ENCODE measurements around the gene STMN3.

STMN3 gene

GRCh38 chr20:63653041-63653973, at the start of gene STMN3:
STMN3 (minus strand) TSS chr20:63653424; CDS start chr20:63653345, 79 bp downstream.
- peak; percentile 91 for DNase-seq (ENCODE audit: low spot score)

DNA sequence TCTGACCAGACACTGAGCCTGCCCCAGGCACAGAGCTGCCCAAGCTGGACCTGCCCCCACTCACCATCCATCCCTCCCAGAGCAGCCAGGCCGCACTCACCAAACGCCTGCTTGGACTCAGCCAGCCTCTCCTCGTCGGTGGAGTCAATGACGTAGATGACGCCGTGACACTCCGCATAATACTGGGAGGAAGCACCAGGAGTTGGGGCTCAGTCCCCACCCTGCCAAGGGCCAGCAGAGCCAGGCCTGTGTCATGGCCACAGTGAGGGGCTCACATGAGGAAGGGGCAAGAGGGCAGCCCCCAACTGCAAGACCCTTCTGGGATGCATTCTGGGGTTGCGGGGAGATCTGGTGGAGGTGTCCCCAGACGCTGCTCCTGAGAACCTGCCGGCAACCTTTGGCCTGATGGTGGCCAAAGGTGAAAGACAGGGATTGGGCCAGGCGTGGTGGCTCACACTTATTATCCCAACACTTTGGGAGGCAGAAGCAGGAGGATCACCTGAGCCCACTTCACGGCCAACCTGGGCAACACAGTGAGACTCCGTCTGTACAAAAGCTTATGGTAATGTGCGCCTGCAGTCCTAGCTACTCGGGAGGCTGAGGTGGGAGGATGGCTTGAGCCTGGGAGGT, 48.9 kb upstream of the STMN3 start:
- no peak for DNase-seq (ENCODE audit: low spot score)

- DNase-seq (ENCODE audit: low spot score): no peak
Observed at GRCh38 chr20:63701329-63702035, 48.3 kb upstream of the STMN3 start.

DNA sequence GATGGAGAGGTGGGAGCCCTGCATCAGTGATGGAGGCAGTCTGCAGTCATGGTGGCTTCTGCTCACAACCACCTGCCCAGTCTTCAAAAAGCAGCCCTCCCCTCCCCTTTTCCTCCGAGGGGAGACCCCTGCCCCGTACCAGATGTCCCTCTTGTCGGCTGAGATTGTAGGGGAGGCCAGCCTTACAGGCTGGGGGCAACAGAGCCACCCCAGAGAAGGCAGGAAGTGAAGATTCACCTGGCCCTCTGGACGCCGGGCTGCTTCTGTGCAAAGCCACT, 47.8 kb upstream of the STMN3 start:
- no peak for DNase-seq (ENCODE audit: low spot score)

GRCh38 chr20:63700199-63701050, 47.2 kb upstream of the STMN3 start:
- no peak for DNase-seq (ENCODE audit: low spot score)

DNA sequence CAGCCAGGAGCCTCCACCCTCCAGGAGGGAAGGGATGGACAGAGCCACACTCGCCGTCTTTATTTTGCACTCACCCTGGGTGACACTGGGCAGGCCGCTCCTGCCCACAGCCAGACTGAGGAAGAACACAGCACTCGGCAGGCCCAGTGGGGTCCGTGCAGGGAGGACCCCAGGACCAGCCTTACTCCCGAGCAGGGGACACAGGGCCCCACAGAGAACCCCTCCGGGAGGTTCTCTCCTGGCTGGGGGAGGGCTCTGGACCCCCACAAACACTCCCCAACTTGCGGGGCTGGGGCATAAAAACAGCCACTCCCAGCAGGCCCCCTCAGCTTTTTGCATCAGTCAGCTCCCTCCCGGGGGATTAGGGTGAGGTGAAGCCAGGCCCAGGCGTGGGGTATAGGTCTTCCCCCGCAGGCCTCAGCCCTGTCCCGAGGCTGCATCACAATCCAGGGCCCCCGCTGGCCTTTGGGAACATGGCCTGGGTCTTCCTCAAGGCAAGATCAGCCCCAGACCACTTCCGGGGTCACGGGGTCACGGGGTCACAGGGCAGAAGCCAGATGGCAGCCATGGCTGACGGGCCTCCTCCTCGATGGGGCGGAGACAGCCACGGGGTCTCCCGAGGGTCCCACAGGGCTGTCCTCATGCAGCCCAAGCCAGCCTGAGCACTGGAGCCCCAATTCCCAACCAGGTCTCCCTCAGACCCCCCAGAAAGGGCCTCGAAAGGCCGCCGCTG, 46.4 kb upstream of the STMN3 start:
- DNase-seq (ENCODE audit: low spot score): no peak

- peak; percentile 98 for DNase-seq (ENCODE audit: low spot score)
Observed at GRCh38 chr20:63698739-63699465, 45.7 kb upstream of the STMN3 start.

DNA sequence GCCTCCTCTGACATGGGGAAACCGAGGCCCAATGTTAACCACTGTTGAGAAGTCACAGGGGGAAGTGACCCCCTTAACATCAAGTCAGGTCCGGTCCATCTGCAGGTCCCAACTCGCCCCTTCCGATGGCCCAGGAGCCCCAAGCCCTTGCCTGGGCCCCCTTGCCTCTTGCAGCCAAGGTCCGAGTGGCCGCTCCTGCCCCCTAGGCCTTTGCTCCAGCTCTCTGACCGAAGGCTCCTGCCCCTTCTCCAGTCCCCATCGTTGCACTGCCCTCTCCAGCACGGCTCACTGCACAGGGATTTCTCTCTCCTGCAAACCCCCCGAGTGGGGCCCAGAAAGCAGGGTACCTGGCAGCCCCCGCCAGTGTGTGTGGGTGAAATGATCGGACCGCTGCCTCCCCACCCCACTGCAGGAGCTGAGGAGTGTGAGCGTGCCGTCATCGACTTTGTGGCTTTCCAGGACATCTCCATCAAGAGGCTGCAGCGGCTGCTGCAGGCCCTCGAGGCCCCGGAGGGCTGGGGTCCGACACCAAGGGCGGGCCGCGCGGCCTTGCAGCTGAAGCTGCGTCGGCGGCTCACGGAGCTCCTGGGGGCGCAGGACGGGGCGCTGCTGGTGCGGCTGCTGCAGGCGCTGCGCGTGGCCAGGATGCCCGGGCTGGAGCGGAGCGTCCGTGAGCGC, 44.8 kb upstream of the STMN3 start:
- DNase-seq (ENCODE audit: low spot score): no peak

DNA sequence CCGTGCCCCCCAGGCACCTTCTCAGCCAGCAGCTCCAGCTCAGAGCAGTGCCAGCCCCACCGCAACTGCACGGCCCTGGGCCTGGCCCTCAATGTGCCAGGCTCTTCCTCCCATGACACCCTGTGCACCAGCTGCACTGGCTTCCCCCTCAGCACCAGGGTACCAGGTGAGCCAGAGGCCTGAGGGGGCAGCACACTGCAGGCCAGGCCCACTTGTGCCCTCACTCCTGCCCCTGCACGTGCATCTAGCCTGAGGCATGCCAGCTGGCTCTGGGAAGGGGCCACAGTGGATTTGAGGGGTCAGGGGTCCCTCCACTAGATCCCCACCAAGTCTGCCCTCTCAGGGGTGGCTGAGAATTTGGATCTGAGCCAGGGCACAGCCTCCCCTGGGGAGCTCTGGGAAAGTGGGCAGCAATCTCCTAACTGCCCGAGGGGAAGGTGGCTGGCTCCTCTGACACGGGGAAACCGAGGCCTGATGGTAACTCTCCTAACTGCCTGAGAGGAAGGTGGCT, 44.2 kb upstream of the STMN3 start:
- no peak for DNase-seq (ENCODE audit: low spot score)

- peak; percentile 3 for DNase-seq (ENCODE audit: low spot score)
Observed at GRCh38 chr20:63696628-63697356, 43.6 kb upstream of the STMN3 start, which contains the start of gene TNFRSF6B. TNFRSF6B (plus strand) TSS chr20:63696652; CDS start chr20:63696768, 116 bp downstream.

DNA sequence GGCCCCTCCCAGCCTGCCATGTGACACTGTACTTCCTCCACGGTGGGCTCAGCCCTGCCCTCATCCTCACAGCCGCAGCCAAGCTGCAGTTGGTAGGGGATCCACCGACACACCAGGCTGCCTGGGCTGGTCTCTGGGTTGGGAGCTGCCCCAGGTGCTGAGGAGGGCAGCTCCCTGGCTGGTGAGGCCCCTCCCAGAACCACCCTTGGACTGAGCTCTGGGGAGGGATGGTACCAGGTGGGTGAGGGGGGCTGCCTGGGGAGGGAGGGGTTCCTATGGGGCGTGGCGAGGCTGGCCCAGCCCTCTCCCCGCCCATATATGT, 43.0 kb upstream of the STMN3 start:
- no peak for DNase-seq (ENCODE audit: low spot score)

DNA sequence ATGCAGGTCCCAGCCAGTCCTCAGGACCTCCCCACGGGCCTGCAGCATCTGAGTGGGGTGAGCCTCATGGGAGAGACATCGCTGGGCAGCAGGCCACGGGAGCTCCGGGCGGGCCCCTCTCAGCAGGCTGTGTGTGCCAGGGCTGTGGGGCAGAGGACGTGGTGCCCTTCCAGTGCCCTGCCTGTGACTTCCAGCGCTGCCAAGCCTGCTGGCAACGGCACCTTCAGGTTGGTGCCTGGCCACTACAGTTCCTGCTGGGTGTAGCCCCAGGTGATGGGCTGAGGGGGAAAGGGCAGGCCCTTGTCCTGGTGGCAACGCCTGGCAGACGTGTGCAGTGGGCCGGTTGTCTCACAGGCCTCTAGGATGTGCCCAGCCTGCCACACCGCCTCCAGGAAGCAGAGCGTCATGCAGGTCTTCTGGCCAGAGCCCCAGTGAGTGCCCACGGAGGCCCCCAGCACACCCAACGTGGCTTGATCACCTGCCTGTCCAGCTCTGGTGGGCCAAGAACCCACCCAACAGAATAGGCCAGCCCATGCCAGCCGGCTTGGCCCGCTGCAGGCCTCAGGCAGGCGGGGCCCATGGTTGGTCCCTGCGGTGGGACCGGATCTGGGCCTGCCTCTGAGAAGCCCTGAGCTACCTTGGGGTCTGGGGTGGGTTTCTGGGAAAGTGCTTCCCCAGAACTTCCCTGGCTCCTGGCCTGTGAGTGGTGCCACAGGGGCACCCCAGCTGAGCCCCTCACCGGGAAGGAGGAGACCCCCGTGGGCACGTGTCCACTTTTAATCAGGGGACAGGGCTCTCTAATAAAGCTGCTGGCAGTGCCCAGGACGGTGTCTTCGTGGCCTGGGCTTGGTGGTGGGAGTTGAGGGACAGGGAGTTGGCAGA, 42.4 kb upstream of the STMN3 start:
- DNase-seq (ENCODE audit: low spot score): no peak

- no peak for DNase-seq (ENCODE audit: low spot score)
Observed at GRCh38 chr20:63694584-63695423, 41.6 kb upstream of the STMN3 start.

DNA sequence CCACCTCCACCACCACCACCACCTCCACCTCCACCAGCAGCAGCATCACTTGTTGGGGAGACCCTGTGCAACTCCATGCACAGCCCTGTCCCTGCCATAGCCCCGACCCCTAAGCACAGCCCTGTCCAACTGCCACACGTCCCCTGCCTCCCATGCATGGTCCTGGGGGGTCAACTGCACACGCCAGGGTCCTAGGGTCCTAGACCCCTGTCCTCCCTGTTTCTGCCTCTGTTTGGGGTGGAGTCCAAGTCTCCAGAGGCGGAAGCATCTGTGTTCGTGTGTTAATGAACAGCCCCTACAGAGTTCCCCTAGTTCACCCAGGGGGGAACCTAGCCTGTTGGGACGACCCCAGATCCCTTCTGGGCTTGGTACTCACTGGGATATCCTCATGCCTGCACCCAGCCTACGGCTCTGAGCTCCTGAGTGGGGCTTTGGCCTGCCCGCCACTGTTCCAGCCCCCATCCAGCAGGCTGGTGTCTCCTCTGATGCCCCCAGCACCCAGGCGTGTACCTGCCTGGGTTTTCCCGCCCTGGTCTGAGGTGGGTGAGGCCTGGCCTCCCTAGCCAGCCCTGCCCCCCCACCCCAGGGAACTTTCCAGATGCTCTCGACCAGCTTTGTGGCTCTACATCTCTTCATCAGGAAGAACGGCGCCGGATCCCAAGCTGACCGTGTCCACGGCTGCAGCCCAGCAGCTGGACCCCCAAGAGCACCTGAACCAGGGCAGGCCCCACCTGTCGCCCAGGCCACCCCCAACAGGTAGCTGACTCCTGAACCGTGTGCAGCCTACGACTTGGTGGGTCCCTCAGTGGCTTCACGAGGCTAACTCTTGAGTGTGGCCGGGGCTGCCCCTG, 40.7 kb upstream of the STMN3 start:
- DNase-seq (ENCODE audit: low spot score): no peak

DNA sequence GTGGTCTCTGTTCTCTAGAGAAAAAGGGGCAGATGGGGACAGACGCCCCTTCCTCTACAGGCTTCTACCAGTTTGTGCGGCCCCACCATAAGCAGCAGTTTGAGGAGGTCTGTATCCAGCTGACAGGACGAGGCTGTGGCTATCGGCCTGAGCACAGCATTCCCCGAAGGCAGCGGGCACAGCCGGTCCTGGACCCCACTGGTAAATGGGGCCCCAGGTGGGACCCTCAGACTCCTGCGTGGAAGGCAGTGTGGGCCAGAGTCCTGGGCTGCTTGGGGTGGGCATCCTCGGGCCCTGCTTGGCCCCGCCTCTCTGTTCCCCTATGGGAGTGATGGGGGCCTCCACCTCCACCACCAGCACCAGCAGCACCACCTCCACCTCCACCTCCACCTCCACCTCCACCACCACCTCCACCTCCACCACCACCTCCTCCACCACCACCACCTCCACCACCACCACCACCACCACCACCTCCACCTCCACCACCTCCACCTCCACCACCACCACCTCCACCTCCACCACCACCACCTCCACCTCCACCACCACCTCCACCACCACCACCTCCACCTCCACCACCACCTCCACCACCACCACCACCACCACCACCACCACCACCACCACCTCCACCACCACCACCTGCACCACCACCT, 40.0 kb upstream of the STMN3 start:
- DNase-seq (ENCODE audit: low spot score): no peak
